AG04450 (cell line): ENCODE measurements around the gene FARP1. TPM values are rescaled to one million over a fixed set of nuclear protein-coding genes. Genes with fewer than 3 reads are reported as not detected.
A peak's percentile ranks its signal among the peaks of the same experiment; 100 is the strongest.

Source experiments
- CTCF ChIA-PET: fragments of 300-600, 350-600 bp; formaldehyde crosslinking; extraction: SDS; loops from one replicate; lab custom pipeline; 2022; ENCODE audit warnings: antibody characterized with exemption, inconsistent platforms; lab: Charles Lee
- POLR2A ChIA-PET: fragments of 350-600 bp; formaldehyde crosslinking; extraction: SDS; loops from one replicate; lab custom pipeline; 2021; ENCODE audit warnings: antibody characterized with exemption, inconsistent platforms; lab: Yijun Ruan, JAX
- DNase-seq: peaks from one replicate; pipeline ENCODE4 v3.0.0-alpha.2; 2011; ENCODE audit warnings: low read depth, low spot score
- H3K27ac ChIP-seq: one replicate; pipeline ENCODE4 v1.5.1; 2012; ENCODE audit warnings: low read depth, low read length, control low read depth
- H3K27me3 ChIP-seq: one replicate; pipeline ENCODE4 v1.6.0; 2012; ENCODE audit warnings: low read length; ENCODE audit not compliant: control insufficient read depth, insufficient read depth
- H3K4me3 ChIP-seq: 2 replicates; pipeline ENCODE4 v1.5.1; 2011; ENCODE audit warnings: mild to moderate bottlenecking, low read depth, low read length, control low read depth
- H3K9me3 ChIP-seq: 2 replicates; pipeline ENCODE4 v1.5.1; 2012; ENCODE audit warnings: low read length; ENCODE audit not compliant: control insufficient read depth, insufficient read depth
- polyA minus RNA-seq: library from RNA; depleted of rRNA, polyadenylated mRNA; stranded (reverse); fragments of >200 nt; gene quantifications from 2 replicates; pipeline ENCODE4 v1.2.3, GENCODE V29; 2011; rRNA and poly(A)+ RNA removed
- polyA plus RNA-seq: library from polyadenylated mRNA; depleted of rRNA; stranded (reverse); fragments of >200 nt; gene quantifications from 2 replicates; pipeline ENCODE4 v1.2.3, GENCODE V29; 2011; rRNA removed
- TF ChIP-seq, protein P1 (sequence below): IDR thresholded peaks from 2 replicates; pipeline ENCODE4 v1.5.1; 2011; ENCODE audit warnings: low read depth, low read length, control low read depth, inconsistent platforms

The FARP1 gene, protein sequence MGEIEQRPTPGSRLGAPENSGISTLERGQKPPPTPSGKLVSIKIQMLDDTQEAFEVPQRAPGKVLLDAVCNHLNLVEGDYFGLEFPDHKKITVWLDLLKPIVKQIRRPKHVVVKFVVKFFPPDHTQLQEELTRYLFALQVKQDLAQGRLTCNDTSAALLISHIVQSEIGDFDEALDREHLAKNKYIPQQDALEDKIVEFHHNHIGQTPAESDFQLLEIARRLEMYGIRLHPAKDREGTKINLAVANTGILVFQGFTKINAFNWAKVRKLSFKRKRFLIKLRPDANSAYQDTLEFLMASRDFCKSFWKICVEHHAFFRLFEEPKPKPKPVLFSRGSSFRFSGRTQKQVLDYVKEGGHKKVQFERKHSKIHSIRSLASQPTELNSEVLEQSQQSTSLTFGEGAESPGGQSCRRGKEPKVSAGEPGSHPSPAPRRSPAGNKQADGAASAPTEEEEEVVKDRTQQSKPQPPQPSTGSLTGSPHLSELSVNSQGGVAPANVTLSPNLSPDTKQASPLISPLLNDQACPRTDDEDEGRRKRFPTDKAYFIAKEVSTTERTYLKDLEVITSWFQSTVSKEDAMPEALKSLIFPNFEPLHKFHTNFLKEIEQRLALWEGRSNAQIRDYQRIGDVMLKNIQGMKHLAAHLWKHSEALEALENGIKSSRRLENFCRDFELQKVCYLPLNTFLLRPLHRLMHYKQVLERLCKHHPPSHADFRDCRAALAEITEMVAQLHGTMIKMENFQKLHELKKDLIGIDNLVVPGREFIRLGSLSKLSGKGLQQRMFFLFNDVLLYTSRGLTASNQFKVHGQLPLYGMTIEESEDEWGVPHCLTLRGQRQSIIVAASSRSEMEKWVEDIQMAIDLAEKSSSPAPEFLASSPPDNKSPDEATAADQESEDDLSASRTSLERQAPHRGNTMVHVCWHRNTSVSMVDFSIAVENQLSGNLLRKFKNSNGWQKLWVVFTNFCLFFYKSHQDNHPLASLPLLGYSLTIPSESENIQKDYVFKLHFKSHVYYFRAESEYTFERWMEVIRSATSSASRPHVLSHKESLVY
- 76.4 and 83.0 TPM in 2 replicates for polyA plus RNA-seq
- polyA minus RNA-seq, result 117 and 153 TPM in 2 replicates

DNA sequence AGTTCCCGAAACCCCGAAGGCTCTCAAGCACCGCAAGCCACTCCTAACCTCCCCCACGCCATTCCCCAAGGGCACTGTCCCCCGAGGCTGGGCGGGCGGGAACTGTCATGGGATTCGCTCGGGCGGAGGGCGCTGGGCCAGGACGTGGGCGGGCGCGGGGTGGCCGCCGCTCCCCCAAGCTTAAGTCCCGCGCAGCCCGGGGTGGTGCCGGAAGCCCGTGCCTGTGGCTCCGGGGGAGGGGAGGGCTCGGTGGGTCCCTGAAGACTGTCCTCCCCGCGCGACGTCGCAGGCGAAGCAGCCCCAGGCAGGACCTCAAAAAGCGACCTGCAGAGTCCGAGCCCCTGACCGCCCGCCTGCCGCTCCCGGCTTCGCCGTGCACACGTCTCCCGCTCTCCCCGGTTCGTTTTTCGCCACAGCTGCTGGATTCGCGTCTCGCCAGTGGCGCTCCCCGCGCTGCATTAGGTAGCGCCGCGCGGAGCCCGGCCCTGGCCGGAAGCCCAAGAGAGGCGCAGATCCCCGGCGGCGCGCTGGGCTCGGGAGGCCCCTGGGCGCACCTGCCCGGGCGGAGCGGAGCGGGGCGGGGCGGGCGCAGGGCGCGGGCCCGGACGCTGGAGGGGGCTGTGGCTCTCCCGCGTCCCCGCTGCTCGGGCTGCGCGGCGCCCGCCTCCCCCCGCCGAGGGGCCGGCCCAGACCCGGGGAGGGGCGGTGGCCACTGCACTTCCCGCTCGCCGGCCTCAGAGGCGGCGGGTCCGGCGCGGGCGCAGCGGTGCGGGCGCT is at the start of gene FARP1:
TSS of gene FARP1 (plus strand) at position 715 of the 777 bp plus-strand sequence. CDS start 70,149 bp downstream, outside the sequence.
- H3K4me3 ChIP-seq, result peak within 1 kb of the TSS; percentile 75
- TF ChIP-seq, protein P1, sequence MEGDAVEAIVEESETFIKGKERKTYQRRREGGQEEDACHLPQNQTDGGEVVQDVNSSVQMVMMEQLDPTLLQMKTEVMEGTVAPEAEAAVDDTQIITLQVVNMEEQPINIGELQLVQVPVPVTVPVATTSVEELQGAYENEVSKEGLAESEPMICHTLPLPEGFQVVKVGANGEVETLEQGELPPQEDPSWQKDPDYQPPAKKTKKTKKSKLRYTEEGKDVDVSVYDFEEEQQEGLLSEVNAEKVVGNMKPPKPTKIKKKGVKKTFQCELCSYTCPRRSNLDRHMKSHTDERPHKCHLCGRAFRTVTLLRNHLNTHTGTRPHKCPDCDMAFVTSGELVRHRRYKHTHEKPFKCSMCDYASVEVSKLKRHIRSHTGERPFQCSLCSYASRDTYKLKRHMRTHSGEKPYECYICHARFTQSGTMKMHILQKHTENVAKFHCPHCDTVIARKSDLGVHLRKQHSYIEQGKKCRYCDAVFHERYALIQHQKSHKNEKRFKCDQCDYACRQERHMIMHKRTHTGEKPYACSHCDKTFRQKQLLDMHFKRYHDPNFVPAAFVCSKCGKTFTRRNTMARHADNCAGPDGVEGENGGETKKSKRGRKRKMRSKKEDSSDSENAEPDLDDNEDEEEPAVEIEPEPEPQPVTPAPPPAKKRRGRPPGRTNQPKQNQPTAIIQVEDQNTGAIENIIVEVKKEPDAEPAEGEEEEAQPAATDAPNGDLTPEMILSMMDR, result peak; percentile 15; the same call in 1 of the 2 replicates
- H3K9me3 ChIP-seq, result peaks cover 4% of the 10 kb centered on the region; the same call in 1 of the 2 replicates
- H3K27me3 ChIP-seq, result no peaks in the 10 kb centered on the region
- no peak within 1 kb of the TSS for H3K27ac ChIP-seq
- ChIA-PET CTCF (interaction anchor here (0.6 to 1.6 kb wide), 4 partner anchors 11 to 322 kb away, joined by 3 to 4 read pairs (median 4); no protein-coding TSS in a partner anchor), POLR2A (no interaction called here)
- no peak for DNase-seq

GRCh38 chr13:98094678-98095266 is 48.1 kb upstream of the FARP1 start:
- DNase-seq, result no peak
- TF ChIP-seq, protein P1, result no peak
- H3K4me3 ChIP-seq, result no peak overlapping the region
- no peaks in the 10 kb centered on the region for H3K27me3 ChIP-seq
- H3K27ac ChIP-seq, result no peak overlapping the region
- ChIA-PET CTCF (no interaction called here), POLR2A (no interaction called here)
- H3K9me3 ChIP-seq, result peaks cover 5% of the 10 kb centered on the region; the same call in 1 of the 2 replicates

DNA sequence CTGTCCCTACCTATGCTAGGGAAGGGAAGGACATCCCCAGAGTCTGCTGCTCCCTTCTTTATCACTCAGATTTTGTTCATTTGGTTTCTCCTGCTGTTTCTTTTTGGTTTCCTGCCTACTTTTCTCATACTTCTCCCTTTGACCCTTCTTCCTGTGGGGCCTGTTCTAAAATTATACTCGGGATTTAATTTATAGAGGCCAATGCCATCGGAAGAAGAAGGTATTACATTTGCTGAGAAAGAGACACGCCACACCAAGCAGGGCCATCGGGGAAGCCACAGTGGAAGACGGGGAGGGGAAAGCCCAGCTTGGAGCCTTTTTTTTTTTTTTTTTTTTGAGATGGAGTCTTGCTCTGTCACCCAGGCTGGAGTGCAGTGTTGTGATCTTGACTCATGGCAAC is 46.8 kb upstream of the FARP1 start:
- Histone ChIP-seq H3K27ac (no peak overlapping the region), H3K27me3 (no peaks in the 10 kb centered on the region), H3K4me3 (no peak overlapping the region), H3K9me3 (no peaks in the 10 kb centered on the region; the same call in 1 of the 2 replicates)
- TF ChIP-seq, protein P1, result no peak
- CTCF ChIA-PET, result no interaction called here
- DNase-seq, result no peak
- POLR2A ChIA-PET, result no interaction called here

DNA sequence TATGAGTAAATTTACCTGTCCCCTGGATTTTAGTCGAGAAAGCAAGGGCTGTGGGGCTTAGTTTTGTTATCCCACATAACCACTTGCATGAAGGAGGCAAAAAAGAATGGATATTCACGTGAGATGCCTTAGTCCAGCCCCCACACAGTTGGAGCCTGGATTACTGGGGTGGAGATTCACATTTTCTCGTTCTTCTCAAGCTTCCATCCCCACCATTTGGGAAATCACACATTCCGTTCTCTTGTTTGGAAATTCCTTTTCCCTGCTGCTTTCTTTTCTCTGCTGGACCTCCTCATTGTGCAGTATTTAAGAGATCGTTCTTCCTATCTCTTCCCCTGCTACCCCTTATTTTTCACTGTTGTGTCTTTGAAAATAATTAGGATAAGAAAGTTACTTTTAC is 45.1 kb upstream of the FARP1 start:
- no peaks in the 10 kb centered on the region for H3K27me3 ChIP-seq
- TF ChIP-seq, protein P1, result no peak
- CTCF ChIA-PET, result no interaction called here
- no peak overlapping the region for H3K4me3 ChIP-seq
- DNase-seq, result no peak
- no peaks in the 10 kb centered on the region; the same call in 1 of the 2 replicates for H3K9me3 ChIP-seq
- no peak overlapping the region for H3K27ac ChIP-seq
- POLR2A ChIA-PET, result no interaction called here
